GM12801 (cell line): ENCODE results near the gene JCHAIN.

Experiments
- TF ChIP-seq, protein P1 (sequence below): IDR thresholded peaks from one replicate; pipeline ENCODE4 v1.5.1; 2011; ENCODE audit warnings: control low read depth; ENCODE audit not compliant: insufficient read length; ENCODE audit errors: extremely low read depth

Gene JCHAIN

GRCh38 chr4:70607334-70607853 is 58.9 kb downstream of the JCHAIN start:
- TF ChIP-seq, protein P1, sequence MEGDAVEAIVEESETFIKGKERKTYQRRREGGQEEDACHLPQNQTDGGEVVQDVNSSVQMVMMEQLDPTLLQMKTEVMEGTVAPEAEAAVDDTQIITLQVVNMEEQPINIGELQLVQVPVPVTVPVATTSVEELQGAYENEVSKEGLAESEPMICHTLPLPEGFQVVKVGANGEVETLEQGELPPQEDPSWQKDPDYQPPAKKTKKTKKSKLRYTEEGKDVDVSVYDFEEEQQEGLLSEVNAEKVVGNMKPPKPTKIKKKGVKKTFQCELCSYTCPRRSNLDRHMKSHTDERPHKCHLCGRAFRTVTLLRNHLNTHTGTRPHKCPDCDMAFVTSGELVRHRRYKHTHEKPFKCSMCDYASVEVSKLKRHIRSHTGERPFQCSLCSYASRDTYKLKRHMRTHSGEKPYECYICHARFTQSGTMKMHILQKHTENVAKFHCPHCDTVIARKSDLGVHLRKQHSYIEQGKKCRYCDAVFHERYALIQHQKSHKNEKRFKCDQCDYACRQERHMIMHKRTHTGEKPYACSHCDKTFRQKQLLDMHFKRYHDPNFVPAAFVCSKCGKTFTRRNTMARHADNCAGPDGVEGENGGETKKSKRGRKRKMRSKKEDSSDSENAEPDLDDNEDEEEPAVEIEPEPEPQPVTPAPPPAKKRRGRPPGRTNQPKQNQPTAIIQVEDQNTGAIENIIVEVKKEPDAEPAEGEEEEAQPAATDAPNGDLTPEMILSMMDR, result no peak

GRCh38 chr4:70606459-70606858 is 59.8 kb downstream of the JCHAIN start:
- TF ChIP-seq, protein P1, result no peak
